GM19351 (cell line): ENCODE results near the gene ACTR10.
"Not testable (repeated sequence)": the region's sequence is repeated elsewhere in the genome, so short reads cannot be mapped to it uniquely, and the experiment has no call there.

Experiments used
- ATAC-seq: cut with Tn5 transposase; IDR thresholded peaks from one replicate; pipeline ENCODE4 v1.9.1; 2021; ENCODE audit warnings: mild to moderate bottlenecking, moderate library complexity; ENCODE audit not compliant: unreplicated experiment

Gene ACTR10

GRCh38 chr14:58215191-58215914 lies 15.4 kb downstream of the ACTR10 start:
- ATAC-seq: no peak

- no peak for ATAC-seq
Observed at GRCh38 chr14:58216544-58216943, 16.6 kb downstream of the ACTR10 start.

- no peak for ATAC-seq
Observed at GRCh38 chr14:58227096-58227819, 27.3 kb downstream of the ACTR10 start.

GRCh38 chr14:58238252-58239243 lies 38.6 kb downstream of the ACTR10 start:
- no peak for ATAC-seq

- no peak for ATAC-seq
Observed at GRCh38 chr14:58239244-58240195, 39.6 kb downstream of the ACTR10 start.

GRCh38 chr14:58243790-58244555 lies 44.0 kb downstream of the ACTR10 start:
- peak; percentile 37 for ATAC-seq

- peak; percentile 86 for ATAC-seq
Observed at GRCh38 chr14:58244556-58245387, 44.8 kb downstream of the ACTR10 start, which contains the start of gene PSMA3. TSS of gene PSMA3 (plus strand) at chr14:58244843. CDS start at chr14:58244921, 78 bp downstream.

GRCh38 chr14:58245562-58245961 lies 45.6 kb downstream of the ACTR10 start:
- ATAC-seq: no peak

GRCh38 chr14:58249611-58250010 lies 49.7 kb downstream of the ACTR10 start:
- ATAC-seq: no peak

- ATAC-seq: no peak
Observed at GRCh38 chr14:58258156-58258555, 58.2 kb downstream of the ACTR10 start.

GRCh38 chr14:58262005-58262404 lies 62.1 kb downstream of the ACTR10 start:
- ATAC-seq: not testable (repeated sequence)

GRCh38 chr14:58265401-58265800 lies 65.5 kb downstream of the ACTR10 start:
- ATAC-seq: no peak

- no peak for ATAC-seq
Observed at GRCh38 chr14:58270628-58271027, 70.7 kb downstream of the ACTR10 start.

GRCh38 chr14:58272588-58273372 lies 72.8 kb downstream of the ACTR10 start:
- no peak for ATAC-seq

- no peak for ATAC-seq
Observed at GRCh38 chr14:58274881-58275280, 74.9 kb downstream of the ACTR10 start.

- no peak for ATAC-seq
Observed at GRCh38 chr14:58275527-58276190, 75.7 kb downstream of the ACTR10 start.

GRCh38 chr14:58276208-58276607 lies 76.3 kb downstream of the ACTR10 start:
- no peak for ATAC-seq
